Posterior vena cava (tissue), 2 donors: ENCODE measurements around the gene RPUSD3. TPM values are rescaled to one million over a fixed set of nuclear protein-coding genes. Genes with fewer than 3 reads are reported as not detected.
"Not testable (repeated sequence)": the region's sequence is repeated elsewhere in the genome, so short reads cannot be mapped to it uniquely, and the experiment has no call there.

Source experiments
- DNase-seq: peaks from one replicate; pipeline ENCODE4 v3.0.0-alpha.2; 2020; ENCODE audit warnings: low spot score
- intact Hi-C, 2 donors: fragments of 100-400 bp; cut with DNase I; formaldehyde crosslinking; loops; one replicate each; pipeline versions ENCODE4 v1.14.1 to v1.14.2; 2022 to 2023
- total RNA-seq, 2 donors: library from RNA; stranded (reverse); fragmentation: NEBNext Ultra II Directional; extraction: Animal tissue kit (Norgen Biotek cat#: 25700); gene quantifications; one replicate each; pipeline ENCODE4 v1.2.1, GENCODE V29; 2021
- donor health status: DM: yes; HTN: yes; CAD: no.
- donor health status: DM: yes; HTN: yes; CAD: no.

The RPUSD3 gene
- total RNA-seq, 2 donors from 2014 or later = 18.2 to 20.0 TPM

GRCh38 chr3:9869955-9870354 lies 26.1 kb upstream of the RPUSD3 start:
- peak; percentile 11 for DNase-seq
- intact Hi-C loops = no loop called here

GRCh38 chr3:9867106-9867505 lies 23.3 kb upstream of the RPUSD3 start:
- peak; percentile 64 for DNase-seq
- intact Hi-C loops = no loop called here

- intact Hi-C loops = no loop called here
- peak; percentile 76 for DNase-seq
These were observed 22.8 kb upstream of the RPUSD3 start for GRCh38 chr3:9866639-9867038.

GRCh38 chr3:9865125-9865637 lies 21.4 kb upstream of the RPUSD3 start:
- intact Hi-C loops = not testable (repeated sequence)
- peak; percentile 53 for DNase-seq

GRCh38 chr3:9864200-9864927 lies 20.6 kb upstream of the RPUSD3 start:
- peak; percentile 85 for DNase-seq
- intact Hi-C loops = no loop called here

- intact Hi-C loops = no loop called here
These were observed 19.4 kb upstream of the RPUSD3 start for GRCh38 chr3:9863058-9863772.

GRCh38 chr3:9862391-9863057 lies 18.7 kb upstream of the RPUSD3 start:
- DNase-seq = peak; percentile 86
- intact Hi-C loops = no loop called here

More at GRCh38 chr3:9863058-9863772, 19.4 kb upstream of the RPUSD3 start:
- peak; percentile 77 for DNase-seq

GRCh38 chr3:9861626-9862130 lies 17.9 kb upstream of the RPUSD3 start:
- DNase-seq = peak; percentile 17
- intact Hi-C loops = no loop called here

GRCh38 chr3:9861201-9861600 lies 17.4 kb upstream of the RPUSD3 start:
- intact Hi-C loops = no loop called here
- DNase-seq = peak; percentile 29

- intact Hi-C loops = no loop called here
- peak; percentile 66 for DNase-seq
These were observed 15.8 kb upstream of the RPUSD3 start for GRCh38 chr3:9859530-9860025.

- intact Hi-C loops = no loop called here
- peak; percentile 18 for DNase-seq
These were observed 11.8 kb upstream of the RPUSD3 start for GRCh38 chr3:9855594-9855993.

GRCh38 chr3:9854291-9854940 lies 10.6 kb upstream of the RPUSD3 start:
- peak; percentile 53 for DNase-seq
- intact Hi-C loops = not testable (repeated sequence)

- intact Hi-C loops = no loop called here
- DNase-seq = peak; percentile 60
These were observed 8.7 kb upstream of the RPUSD3 start for GRCh38 chr3:9852528-9852927.

GRCh38 chr3:9851926-9852325 lies 8.1 kb upstream of the RPUSD3 start:
- intact Hi-C loops, DNase-seq: not testable (repeated sequence)

- intact Hi-C loops, DNase-seq: not testable (repeated sequence)
These were observed 7.6 kb upstream of the RPUSD3 start for GRCh38 chr3:9851383-9851782.

GRCh38 chr3:9848860-9849259 lies 5.1 kb upstream of the RPUSD3 start:
- intact Hi-C loops = loop anchor here in 1 of 2 donors (5.0 kb wide), 1 partner anchor 63 kb away; no protein-coding TSS in a partner anchor
- DNase-seq = not testable (repeated sequence)

- intact Hi-C loops = loop anchor here in 1 of 2 donors (5.0 kb wide), 1 partner anchor 64 kb away; no protein-coding TSS in a partner anchor
- DNase-seq = not testable (repeated sequence)
These were observed 4.1 kb upstream of the RPUSD3 start for GRCh38 chr3:9847870-9848269.

- intact Hi-C loops = loop anchor here in 1 of 2 donors (5.0 kb wide), 1 partner anchor 65 kb away; no protein-coding TSS in a partner anchor
- DNase-seq = peak; percentile 78
These were observed 3.2 kb upstream of the RPUSD3 start for GRCh38 chr3:9846931-9847488.
